Measurements from ENCODE around the gene MMAB.
"Not testable (repeated sequence)": the region's sequence is repeated elsewhere in the genome, so short reads cannot be mapped to it uniquely, and the experiment has no call there.

GRCh38 chr12:109602132-109602531, 28.8 kb upstream of the MMAB start:
- not testable (repeated sequence) for TF ChIP-seq SP1, ZNF384 (IDR thresholded peaks at IDR 0.05)
